Mesenchymal stem cell (in vitro differentiated cells and primary cell): ENCODE results near the gene ISG20L2.

ENCODE experiments used
- DNase-seq: peaks from one replicate; pipeline ENCODE4 v3.0.0-alpha.2; 2013
- H2AFZ ChIP-seq: one replicate; pipeline ENCODE4 v1.6.1; 2013; ENCODE audit warnings: low read depth, mild to moderate bottlenecking, control low read depth, inconsistent platforms, low read length, moderate library complexity
- H2AK5ac ChIP-seq: 2 replicates; pipeline ENCODE4 v1.6.1; 2013; ENCODE audit warnings: low read length, moderate library complexity, mild to moderate bottlenecking, inconsistent platforms; ENCODE audit not compliant: severe bottlenecking
- H2BK120ac ChIP-seq: one replicate; pipeline ENCODE4 v1.6.1; 2013; ENCODE audit warnings: low read depth, mild to moderate bottlenecking, inconsistent platforms, low read length, moderate library complexity
- H2BK12ac ChIP-seq, 2 experiments: one replicate each; pipeline ENCODE4 v1.6.1; 2013; ENCODE audit warnings: inconsistent platforms in 2 of 2, low read length in 2 of 2, mild to moderate bottlenecking in 2 of 2, moderate library complexity in 2 of 2, control low read depth in 1 of 2
- H2BK15ac ChIP-seq: one replicate; pipeline ENCODE4 v1.6.1; 2013; ENCODE audit warnings: mild to moderate bottlenecking, low read depth, inconsistent platforms; ENCODE audit not compliant: poor library complexity, severe bottlenecking
- H2BK5ac ChIP-seq: 2 replicates; pipeline ENCODE4 v1.6.1; 2013; ENCODE audit warnings: low read depth, mild to moderate bottlenecking, low read length, control low read depth, inconsistent platforms; ENCODE audit not compliant: poor library complexity, severe bottlenecking
- H3K14ac ChIP-seq, 2 experiments: one replicate each; pipeline ENCODE4 v1.6.1; 2013; ENCODE audit warnings: inconsistent platforms in 2 of 2, low read length in 2 of 2, control low read depth in 1 of 2, mild to moderate bottlenecking in 1 of 2, moderate library complexity in 1 of 2
- H3K18ac ChIP-seq, 2 experiments: one replicate each; pipeline ENCODE4 v1.6.1; 2013; ENCODE audit warnings: inconsistent platforms in 2 of 2, low read length in 2 of 2, control low read depth in 1 of 2, low read depth in 1 of 2, mild to moderate bottlenecking in 1 of 2
- H3K23ac ChIP-seq, 2 experiments: one replicate each; pipeline ENCODE4 v1.6.1; 2013; ENCODE audit warnings: inconsistent platforms in 2 of 2, low read length in 2 of 2, mild to moderate bottlenecking in 2 of 2, moderate library complexity in 2 of 2, control low read depth in 1 of 2
- H3K27ac ChIP-seq: 2 replicates; pipeline ENCODE4 v1.5.1; 2013; ENCODE audit warnings: mild to moderate bottlenecking, moderate library complexity, low read length, control low read depth, inconsistent platforms; ENCODE audit not compliant: poor library complexity, severe bottlenecking
- H3K27me3 ChIP-seq, 2 experiments: 2 replicates each; pipeline versions ENCODE4 v1.6.1 to v1.7.0; 2013; ENCODE audit warnings: low read length in 2 of 2, mild to moderate bottlenecking in 2 of 2, moderate library complexity in 2 of 2, control low read depth in 1 of 2, inconsistent platforms in 1 of 2; ENCODE audit not compliant: control insufficient read depth in 1 of 2, insufficient read depth in 1 of 2
- H3K36me3 ChIP-seq, 2 experiments: 2 replicates each; pipeline versions ENCODE4 v1.6.1 to v1.7.0; 2013; ENCODE audit warnings: low read length in 2 of 2, control low read depth in 1 of 2, inconsistent platforms in 1 of 2, low read depth in 1 of 2, mild to moderate bottlenecking in 1 of 2; ENCODE audit not compliant: insufficient read depth in 2 of 2, control insufficient read depth in 1 of 2
- H3K4ac ChIP-seq, 2 experiments: one replicate each; pipeline ENCODE4 v1.6.1; 2013; ENCODE audit warnings: inconsistent platforms in 2 of 2, low read length in 2 of 2, mild to moderate bottlenecking in 2 of 2, moderate library complexity in 2 of 2, control low read depth in 1 of 2, low read depth in 1 of 2
- H3K4me1 ChIP-seq: 2 replicates; pipeline ENCODE4 v1.6.1; 2013; ENCODE audit warnings: low read depth, low read length, control low read depth; ENCODE audit not compliant: control insufficient read depth, insufficient read depth
- H3K4me2 ChIP-seq: 2 replicates; pipeline ENCODE4 v1.6.1; 2013; ENCODE audit warnings: low read length, mild to moderate bottlenecking, inconsistent platforms; ENCODE audit not compliant: poor library complexity, severe bottlenecking
- H3K4me3 ChIP-seq, 2 experiments: 2 replicates each; pipeline versions ENCODE4 v1.5.1 to v1.7.0; 2013; ENCODE audit warnings: low read length in 2 of 2, mild to moderate bottlenecking in 2 of 2, control low read depth in 1 of 2, low read depth in 1 of 2; ENCODE audit not compliant: insufficient read depth in 1 of 2
- H3K79me1 ChIP-seq: replicated peaks from 2 replicates; pipeline ENCODE4 v1.6.1; 2013; ENCODE audit warnings: mild to moderate bottlenecking, control low read depth, low read length, inconsistent platforms; ENCODE audit not compliant: poor library complexity, severe bottlenecking
- H3K9ac ChIP-seq: 2 replicates; pipeline ENCODE4 v1.7.0; 2013; ENCODE audit warnings: mild to moderate bottlenecking, low read length, moderate library complexity
- H3K9me3 ChIP-seq: 2 replicates; pipeline ENCODE4 v1.7.0; 2013; ENCODE audit warnings: mild to moderate bottlenecking, low read length; ENCODE audit not compliant: control insufficient read depth
- H4K8ac ChIP-seq: one replicate; pipeline ENCODE4 v1.6.1; 2013; ENCODE audit warnings: inconsistent platforms, mild to moderate bottlenecking, low read length, moderate library complexity
- H4K91ac ChIP-seq: one replicate; pipeline ENCODE4 v1.6.1; 2013; ENCODE audit warnings: mild to moderate bottlenecking, low read length, inconsistent platforms
- WGBS: methylation state at CpG from one replicate; pipeline ENCODE4 v1.1.7; 2013; ENCODE audit warnings: mixed read lengths; 5-methylcytosine and 5-hydroxymethylcytosine counted together

ISG20L2 gene

GRCh38 chr1:156694690-156694962 is 33.9 kb downstream of the ISG20L2 start:
- Histone ChIP-seq H2BK5ac (no peak overlapping the region), H3K9ac (peak overlapping the region; percentile 18), H3K79me1 (no peaks in the 10 kb centered on the region), H2AK5ac (no peak overlapping the region), H4K91ac (peak overlapping the region; percentile 55), H2AFZ (no peak overlapping the region), H3K27me3 (peaks cover 0 to 45% of the 10 kb centered on the region in 2 experiments), H3K27ac (no peak overlapping the region), H2BK15ac (no peak overlapping the region), H3K4me2 (no peak overlapping the region), H3K4me1 (peaks cover 45% of the 10 kb centered on the region), H3K23ac (no peak overlapping the region), H2BK120ac (no peak overlapping the region), H3K4me3 (no peak overlapping the region), H2BK12ac (no peak overlapping the region), H3K9me3 (no peaks in the 10 kb centered on the region), H3K4ac (no peak overlapping the region), H3K18ac (peak overlapping the region in 1 of 2 experiments; percentile 52), H3K36me3 (peaks cover 6 to 19% of the 10 kb centered on the region in 2 experiments), H3K14ac (no peak overlapping the region), H4K8ac (peak overlapping the region; percentile 12)
- no peak for DNase-seq
- 88% methylated on average over 5 of the region's 5 CpGs for WGBS

- H3K4ac ChIP-seq = peak overlapping the region in 1 of 2 experiments; percentile 30
- peak overlapping the region; percentile 69 for H4K91ac ChIP-seq
- no peaks in the 10 kb centered on the region for H3K79me1 ChIP-seq
- no peak overlapping the region for H3K27ac ChIP-seq
- no peak overlapping the region for H2BK5ac ChIP-seq
- H3K23ac ChIP-seq = no peak overlapping the region
- peak overlapping the region; percentile 94 for H4K8ac ChIP-seq
- H3K4me3 ChIP-seq = no peak overlapping the region
- no peak overlapping the region for H3K4me2 ChIP-seq
- H3K27me3 ChIP-seq = peaks cover 0 to 43% of the 10 kb centered on the region in 2 experiments
- no peak overlapping the region for H2AFZ ChIP-seq
- H2BK15ac ChIP-seq = peak overlapping the region; percentile 13
- H2BK120ac ChIP-seq = peak overlapping the region; percentile 11
- H2AK5ac ChIP-seq = no peak overlapping the region
- no peak overlapping the region for H3K14ac ChIP-seq
- no peak for DNase-seq
- no peaks in the 10 kb centered on the region for H3K9me3 ChIP-seq
- peak overlapping the region; percentile 18 to 52 for H3K18ac ChIP-seq
- H3K4me1 ChIP-seq = peaks cover 48% of the 10 kb centered on the region
- peaks cover 2 to 13% of the 10 kb centered on the region in 2 experiments for H3K36me3 ChIP-seq
- WGBS = 48% methylated on average over 12 of the region's 12 CpGs
- H2BK12ac ChIP-seq = peak overlapping the region; percentile 46 to 49
- peak overlapping the region; percentile 18 for H3K9ac ChIP-seq
These were observed 34.5 kb downstream of the ISG20L2 start for GRCh38 chr1:156693848-156694689.

DNA sequence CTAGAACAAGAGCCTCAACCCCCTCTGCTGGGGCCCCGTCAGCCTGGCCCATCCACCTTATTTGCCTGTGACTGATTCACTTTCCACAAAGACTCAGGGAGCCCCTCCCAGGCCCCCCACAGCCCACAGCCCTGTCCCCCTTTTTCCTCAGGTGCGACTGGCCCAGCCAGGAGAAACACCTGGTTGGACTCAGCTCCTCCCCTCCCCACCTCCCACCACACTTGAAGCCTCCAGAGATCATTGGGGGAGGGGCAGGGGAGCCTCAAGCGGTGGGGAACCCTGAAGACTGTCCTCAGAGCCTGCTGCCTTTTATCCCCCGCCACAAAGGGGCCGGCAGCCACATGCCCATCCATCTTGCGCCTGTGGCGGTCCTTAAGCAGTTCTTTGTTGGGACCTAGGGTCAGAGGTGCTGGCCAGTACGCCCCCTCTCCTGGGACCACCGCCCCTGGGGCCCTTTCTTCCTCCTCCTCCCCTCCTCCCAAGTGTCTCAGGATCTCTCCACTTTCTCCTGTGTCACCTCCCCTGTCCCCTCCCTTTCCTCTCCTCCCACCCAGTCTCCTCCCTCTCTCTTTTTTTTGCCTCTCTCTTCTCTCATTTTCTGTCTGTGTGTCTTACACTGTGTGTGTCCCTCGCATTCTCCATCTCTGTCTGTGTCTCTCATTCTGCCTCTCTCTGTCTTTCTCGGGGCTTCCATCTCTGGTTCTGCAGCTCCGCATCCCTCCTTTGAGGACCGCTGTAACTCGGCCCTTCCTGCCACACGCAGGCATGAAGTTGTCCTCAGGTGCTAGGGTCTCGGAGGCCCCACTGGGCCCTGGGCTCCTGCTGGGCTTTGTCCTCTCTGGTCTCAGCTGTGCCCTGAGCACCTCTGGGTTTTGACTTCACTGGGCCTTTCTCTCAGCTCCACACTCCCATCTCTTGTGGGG is 35.4 kb downstream of the ISG20L2 start:
- Histone ChIP-seq H3K23ac (no peak overlapping the region), H2AK5ac (no peak overlapping the region), H2AFZ (no peak overlapping the region), H2BK15ac (peak overlapping the region; percentile 9), H3K4me1 (peaks cover 48% of the 10 kb centered on the region), H3K9me3 (no peaks in the 10 kb centered on the region), H4K91ac (peak overlapping the region; percentile 37), H2BK120ac (peak overlapping the region; percentile 11), H3K9ac (no peak overlapping the region), H2BK12ac (peak overlapping the region; percentile 29 to 46), H3K14ac (no peak overlapping the region), H3K27me3 (peaks cover 0 to 42% of the 10 kb centered on the region in 2 experiments), H3K4me3 (no peak overlapping the region), H3K4me2 (peak overlapping the region; percentile 30), H4K8ac (peak overlapping the region; percentile 94), H3K27ac (no peak overlapping the region), H3K18ac (peak overlapping the region; percentile 37 to 61), H3K79me1 (no peaks in the 10 kb centered on the region), H3K4ac (peak overlapping the region in 1 of 2 experiments; percentile 32), H3K36me3 (peaks cover 0 to 4% of the 10 kb centered on the region in 2 experiments), H2BK5ac (no peak overlapping the region)
- WGBS = 29% methylated on average over 16 of the region's 16 CpGs
- no peak for DNase-seq

GRCh38 chr1:156692441-156692924 is 36.1 kb downstream of the ISG20L2 start:
- WGBS = 5% methylated on average over 11 of the region's 13 CpGs
- H2BK15ac ChIP-seq = no peak overlapping the region
- peak overlapping the region in 1 of 2 experiments; percentile 32 for H3K4ac ChIP-seq

More at GRCh38 chr1:156692441-156692924, 36.1 kb downstream of the ISG20L2 start:
- Histone ChIP-seq H3K4me2 (no peak overlapping the region), H3K36me3 (no peaks in the 10 kb centered on the region), H3K4me3 (no peak overlapping the region), H3K14ac (no peak overlapping the region), H3K9me3 (no peaks in the 10 kb centered on the region), H3K27ac (no peak overlapping the region), H3K4me1 (peaks cover 46% of the 10 kb centered on the region), H3K27me3 (peaks cover 0 to 42% of the 10 kb centered on the region in 2 experiments), H3K18ac (peak overlapping the region in 1 of 2 experiments; percentile 28), H4K91ac (peak overlapping the region; percentile 1), H4K8ac (peak overlapping the region; percentile 55), H2AK5ac (no peak overlapping the region), H3K23ac (no peak overlapping the region), H2BK120ac (no peak overlapping the region), H3K79me1 (no peaks in the 10 kb centered on the region), H2BK12ac (peak overlapping the region; percentile 29 to 41), H2AFZ (no peak overlapping the region), H2BK5ac (no peak overlapping the region), H3K9ac (peak overlapping the region; percentile 22)
- DNase-seq = no peak
